ENCODE measurements around the gene TXLNA.
A peak's percentile ranks its signal among the peaks of the same experiment; 100 is the strongest.

DNA sequence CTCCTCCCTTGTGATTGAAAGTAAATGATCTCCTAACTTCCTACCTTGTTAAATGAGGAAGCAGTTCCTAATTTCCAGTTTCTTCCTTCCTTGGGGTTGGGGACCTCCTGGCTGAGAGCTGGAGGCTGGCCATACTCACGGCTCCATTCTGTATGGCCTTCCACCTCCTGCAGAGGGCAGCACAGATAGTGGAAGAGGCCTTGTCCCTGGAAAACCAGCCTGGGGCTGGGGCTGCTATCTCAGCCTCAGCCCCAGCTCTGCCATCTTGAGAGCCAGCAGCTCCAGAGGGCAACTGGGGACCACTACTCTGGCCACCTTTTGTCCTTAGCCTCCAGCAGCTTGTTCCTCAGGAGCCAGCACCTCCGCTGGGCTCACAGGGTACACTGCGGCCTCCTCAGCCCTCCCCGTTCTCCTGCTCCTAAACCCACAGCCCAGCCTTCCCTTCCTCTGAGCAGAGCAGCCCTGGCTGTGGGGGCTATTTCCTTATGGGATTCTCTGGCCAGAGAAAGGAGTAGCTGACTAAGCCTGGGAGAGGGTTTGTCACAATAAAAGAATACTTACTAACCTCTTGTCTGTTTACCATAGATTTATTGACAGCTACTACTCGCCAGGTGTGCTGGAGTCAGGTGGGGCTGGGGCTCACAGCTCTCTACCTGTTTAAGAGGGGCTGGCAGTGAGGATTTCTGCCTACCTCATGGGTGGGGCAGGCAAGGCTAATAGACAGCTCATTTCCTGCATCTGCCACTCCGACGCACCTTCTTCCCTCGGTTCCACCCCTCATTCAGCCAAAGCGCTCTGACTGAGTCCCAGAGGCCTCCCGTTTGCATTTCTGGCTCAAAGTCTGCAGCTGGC lies 36.4 kb downstream of the TXLNA start:
- TF ChIP-seq, protein P1, sequence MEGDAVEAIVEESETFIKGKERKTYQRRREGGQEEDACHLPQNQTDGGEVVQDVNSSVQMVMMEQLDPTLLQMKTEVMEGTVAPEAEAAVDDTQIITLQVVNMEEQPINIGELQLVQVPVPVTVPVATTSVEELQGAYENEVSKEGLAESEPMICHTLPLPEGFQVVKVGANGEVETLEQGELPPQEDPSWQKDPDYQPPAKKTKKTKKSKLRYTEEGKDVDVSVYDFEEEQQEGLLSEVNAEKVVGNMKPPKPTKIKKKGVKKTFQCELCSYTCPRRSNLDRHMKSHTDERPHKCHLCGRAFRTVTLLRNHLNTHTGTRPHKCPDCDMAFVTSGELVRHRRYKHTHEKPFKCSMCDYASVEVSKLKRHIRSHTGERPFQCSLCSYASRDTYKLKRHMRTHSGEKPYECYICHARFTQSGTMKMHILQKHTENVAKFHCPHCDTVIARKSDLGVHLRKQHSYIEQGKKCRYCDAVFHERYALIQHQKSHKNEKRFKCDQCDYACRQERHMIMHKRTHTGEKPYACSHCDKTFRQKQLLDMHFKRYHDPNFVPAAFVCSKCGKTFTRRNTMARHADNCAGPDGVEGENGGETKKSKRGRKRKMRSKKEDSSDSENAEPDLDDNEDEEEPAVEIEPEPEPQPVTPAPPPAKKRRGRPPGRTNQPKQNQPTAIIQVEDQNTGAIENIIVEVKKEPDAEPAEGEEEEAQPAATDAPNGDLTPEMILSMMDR (IDR thresholded peaks at IDR 0.05): peak; percentile 65 to 78 (median 72)
- TF ChIP-seq POLR2A (IDR thresholded peaks at IDR 0.05): no peak

All from upper lobe of left lung (tissue), 4 donors.